ENCODE data around the gene HBZ.
"Not testable (repeated sequence)": the region's sequence is repeated elsewhere in the genome, so short reads cannot be mapped to it uniquely, and the experiment has no call there.

HBZ gene

GRCh38 chr16:119295-119694, 33.1 kb upstream of the HBZ start:
- no peak overlapping the region for H3K4me3 ChIP-seq
- DNase-seq: no peak
- peaks cover 0 to 48% (median 12%) of the 10 kb centered on the region in 3 donors for H3K36me3 ChIP-seq
- no peak overlapping the region for H3K27ac ChIP-seq
- H3K9me3 ChIP-seq: no peaks in the 10 kb centered on the region
- H3K27me3 ChIP-seq: no peaks in the 10 kb centered on the region
- no peak for TF ChIP-seq CTCF (IDR thresholded peaks at IDR 0.05)
- H3K4me1 ChIP-seq: peaks cover 0 to 5% (median 0%) of the 10 kb centered on the region in 4 donors
- intact Hi-C loops (cut with DNase I; ENCODE audit: low total_unique reads): no loop called here

GRCh38 chr16:119835-120491, 32.5 kb upstream of the HBZ start:
- intact Hi-C loops (cut with DNase I; ENCODE audit: low total_unique reads): no loop called here
- Histone ChIP-seq H3K9me3 (no peaks in the 10 kb centered on the region), H3K27ac (no peak overlapping the region), H3K4me1 (peaks cover 0 to 5% (median 0%) of the 10 kb centered on the region in 4 donors), H3K36me3 (peaks cover 0 to 46% (median 12%) of the 10 kb centered on the region in 3 donors), H3K4me3 (no peak overlapping the region), H3K27me3 (no peaks in the 10 kb centered on the region)
- no peak for DNase-seq
- TF ChIP-seq CTCF (IDR thresholded peaks at IDR 0.05): no peak

GRCh38 chr16:120756-121155, 31.7 kb upstream of the HBZ start:
- Histone ChIP-seq H3K27ac (peak overlapping the region in 1 of 2 donors; percentile 2), H3K4me3 (no peak overlapping the region), H3K36me3 (peaks cover 0 to 39% (median 12%) of the 10 kb centered on the region in 3 donors), H3K4me1 (peaks cover 0 to 5% (median 0%) of the 10 kb centered on the region in 4 donors), H3K9me3 (no peaks in the 10 kb centered on the region), H3K27me3 (no peaks in the 10 kb centered on the region)
- no peak for DNase-seq
- intact Hi-C loops (cut with DNase I; ENCODE audit: low total_unique reads): no loop called here
- no peak for TF ChIP-seq CTCF (IDR thresholded peaks at IDR 0.05)

- Histone ChIP-seq H3K27me3 (no peaks in the 10 kb centered on the region), H3K27ac (no peak overlapping the region), H3K9me3 (no peaks in the 10 kb centered on the region), H3K4me3 (no peak overlapping the region), H3K4me1 (peaks cover 0 to 5% (median 0%) of the 10 kb centered on the region in 4 donors), H3K36me3 (peaks cover 0 to 25% (median 5%) of the 10 kb centered on the region in 3 donors)
- intact Hi-C loops (cut with DNase I; ENCODE audit: low total_unique reads): no loop called here
- DNase-seq: no peak
- TF ChIP-seq CTCF (IDR thresholded peaks at IDR 0.05): no peak
Measured at GRCh38 chr16:122361-122760, 30.1 kb upstream of the HBZ start.

GRCh38 chr16:123558-124350, 28.7 kb upstream of the HBZ start:
- H3K4me3 ChIP-seq; DNase-seq; H3K4me1 ChIP-seq; H3K27ac ChIP-seq; intact Hi-C loops (cut with DNase I; ENCODE audit: low total_unique reads); H3K27me3 ChIP-seq; H3K9me3 ChIP-seq: not testable (repeated sequence)
- H3K36me3 ChIP-seq: peaks cover 0 to 19% (median 5%) of the 10 kb centered on the region in 3 donors

GRCh38 chr16:125011-125410, 27.4 kb upstream of the HBZ start:
- H3K36me3 ChIP-seq: peaks cover 0 to 26% (median 5%) of the 10 kb centered on the region in 3 donors
- no peaks in the 10 kb centered on the region for H3K9me3 ChIP-seq
- no peaks in the 10 kb centered on the region for H3K27me3 ChIP-seq
- DNase-seq: no peak
- intact Hi-C loops (cut with DNase I; ENCODE audit: low total_unique reads): no loop called here
- H3K27ac ChIP-seq: no peak overlapping the region
- peaks cover 0 to 5% (median 0%) of the 10 kb centered on the region in 4 donors for H3K4me1 ChIP-seq
- no peak overlapping the region for H3K4me3 ChIP-seq
- no peak for TF ChIP-seq CTCF (IDR thresholded peaks at IDR 0.05)
